Mammary epithelial cell (primary cell): ENCODE measurements around the gene GPER1.

Source experiments
- EZH2 ChIP-seq: IDR thresholded peaks from 2 replicates; pipeline ENCODE4 v1.6.1; 2012; ENCODE audit warnings: low read length, inconsistent platforms, borderline replicate concordance
- TF ChIP-seq, protein P1 (sequence below), 2 donors: IDR thresholded peaks in 1 of 2; conservative IDR thresholded peaks in 1 of 2; 2 replicates each; pipeline ENCODE4 v1.5.1; 2011 to 2012; ENCODE audit warnings: inconsistent platforms in 2 of 2, low read length in 2 of 2, mild to moderate bottlenecking in 2 of 2, control low read depth in 1 of 2, low read depth in 1 of 2; ENCODE audit not compliant: insufficient read depth in 1 of 2; ENCODE audit errors: extremely low read depth in 1 of 2

DNA sequence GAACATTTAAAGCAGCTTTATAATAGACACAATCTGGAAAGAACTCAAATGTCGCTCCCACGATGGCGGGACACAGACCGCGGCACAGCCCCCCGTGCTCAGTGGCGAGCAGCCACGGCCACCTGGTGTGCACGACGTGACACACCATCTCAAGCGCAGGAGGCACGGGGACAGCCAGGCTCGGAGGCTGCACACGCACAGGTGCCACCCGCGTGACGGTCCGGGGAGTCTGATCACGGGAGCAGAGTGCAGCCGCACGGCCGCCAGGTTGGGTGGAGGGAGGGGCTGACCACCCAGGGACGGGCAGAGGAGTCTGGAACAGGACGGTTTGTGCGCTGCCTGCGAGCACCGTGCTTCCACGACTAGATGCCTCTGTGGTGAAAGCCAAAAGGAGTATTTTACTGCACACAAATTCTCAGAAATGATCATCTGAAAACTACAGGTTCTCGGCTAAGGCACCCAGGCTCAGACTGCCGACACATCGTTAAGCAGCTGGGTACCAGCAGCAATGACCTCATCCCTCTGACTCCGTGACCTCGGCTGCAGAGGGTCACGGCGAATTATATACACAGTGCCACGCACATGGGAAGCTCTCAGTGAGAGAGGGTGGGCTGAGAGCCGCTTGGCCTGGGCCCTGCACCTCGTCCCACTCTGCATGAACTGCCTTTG is 7.5 kb upstream of the GPER1 start:
- TF ChIP-seq, protein P1, sequence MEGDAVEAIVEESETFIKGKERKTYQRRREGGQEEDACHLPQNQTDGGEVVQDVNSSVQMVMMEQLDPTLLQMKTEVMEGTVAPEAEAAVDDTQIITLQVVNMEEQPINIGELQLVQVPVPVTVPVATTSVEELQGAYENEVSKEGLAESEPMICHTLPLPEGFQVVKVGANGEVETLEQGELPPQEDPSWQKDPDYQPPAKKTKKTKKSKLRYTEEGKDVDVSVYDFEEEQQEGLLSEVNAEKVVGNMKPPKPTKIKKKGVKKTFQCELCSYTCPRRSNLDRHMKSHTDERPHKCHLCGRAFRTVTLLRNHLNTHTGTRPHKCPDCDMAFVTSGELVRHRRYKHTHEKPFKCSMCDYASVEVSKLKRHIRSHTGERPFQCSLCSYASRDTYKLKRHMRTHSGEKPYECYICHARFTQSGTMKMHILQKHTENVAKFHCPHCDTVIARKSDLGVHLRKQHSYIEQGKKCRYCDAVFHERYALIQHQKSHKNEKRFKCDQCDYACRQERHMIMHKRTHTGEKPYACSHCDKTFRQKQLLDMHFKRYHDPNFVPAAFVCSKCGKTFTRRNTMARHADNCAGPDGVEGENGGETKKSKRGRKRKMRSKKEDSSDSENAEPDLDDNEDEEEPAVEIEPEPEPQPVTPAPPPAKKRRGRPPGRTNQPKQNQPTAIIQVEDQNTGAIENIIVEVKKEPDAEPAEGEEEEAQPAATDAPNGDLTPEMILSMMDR (conservative IDR thresholded peaks at IDR 0.05 in 1 of 2, IDR thresholded peaks at IDR 0.05 in 1 of 2; ENCODE audit: extremely low read depth in 1 of 2, insufficient read depth in 1 of 2, low read depth in 1 of 2, low read length in 2 of 2) = no peak
- TF ChIP-seq EZH2 = no peak
